WTC11 (cell line): ENCODE measurements around the gene GRIFIN. TPM values are rescaled to one million over a fixed set of nuclear protein-coding genes. Genes with fewer than 3 reads are reported as not detected.

Experiments used
- ATAC-seq: fragments of 200-7000 bp; cut with Tn5 transposase; 2 replicates; pipeline ENCODE4 v1.10.0; 2021; ENCODE audit warnings: mild to moderate bottlenecking, moderate library complexity
- CTCF ChIA-PET: fragments of 300-600 bp; sonication (Branson Sonifier 250); formaldehyde crosslinking; loops from one replicate; lab custom pipeline; 2021; ENCODE audit warnings: antibody characterized with exemption; lab: Charles Lee
- POLR2A ChIA-PET: fragments of 350-600 bp; sonication (Branson Sonifier 250); formaldehyde crosslinking; loops from one replicate; lab custom pipeline; 2021; ENCODE audit warnings: antibody characterized with exemption; lab: Charles Lee
- DNase-seq: peaks from one replicate; pipeline ENCODE4 v3.0.0; 2021; ENCODE audit warnings: low spot score
- H3K27ac Mint-ChIP-seq: 2 replicates; pipeline ENCODE4 v1.8.0; 2021; ENCODE audit warnings: mixed read lengths
- H3K27me3 Mint-ChIP-seq: 2 replicates; pipeline ENCODE4 v1.8.0; 2021; ENCODE audit warnings: low read depth, mild to moderate bottlenecking, moderate library complexity, mixed read lengths
- H3K36me3 Mint-ChIP-seq: 2 replicates; pipeline ENCODE4 v1.8.0; 2021; ENCODE audit warnings: mixed read lengths
- H3K4me1 Mint-ChIP-seq: 2 replicates; pipeline ENCODE4 v1.8.0; 2022; ENCODE audit warnings: mixed read lengths
- H3K4me3 Mint-ChIP-seq: 2 replicates; pipeline ENCODE4 v1.8.0; 2021; ENCODE audit warnings: mild to moderate bottlenecking, moderate library complexity, mixed read lengths
- H3K9me3 Mint-ChIP-seq: 2 replicates; pipeline ENCODE4 v1.8.0; 2021; ENCODE audit warnings: mixed read lengths
- CREB1 ChIP-seq: sonication (generic); formaldehyde crosslinking; IDR thresholded peaks from 2 replicates; pipeline ENCODE4 v1.8.0; 2023; ENCODE audit warnings: mild to moderate bottlenecking, missing genetic modification reagents
- CREM ChIP-seq: sonication (generic); formaldehyde crosslinking; IDR thresholded peaks from 2 replicates; pipeline ENCODE4 v1.8.1; 2022; ENCODE audit warnings: mild to moderate bottlenecking, missing genetic modification reagents, moderate library complexity
- EMX1 ChIP-seq: fragments of 250-450 bp; sonication (Bioruptor Pico); IDR thresholded peaks from 2 replicates; pipeline ENCODE4 v1.8.0; 2021; ENCODE audit warnings: mild to moderate bottlenecking
- ESRRA ChIP-seq: sonication (generic); formaldehyde crosslinking; IDR thresholded peaks from 2 replicates; pipeline ENCODE4 v1.8.1; 2022; ENCODE audit warnings: mild to moderate bottlenecking, missing genetic modification reagents, borderline replicate concordance
- FOXP1 ChIP-seq: sonication (generic); formaldehyde crosslinking; IDR thresholded peaks from 2 replicates; pipeline ENCODE4 v1.8.0; 2022; ENCODE audit warnings: missing genetic modification reagents, mild to moderate bottlenecking, moderate library complexity, borderline replicate concordance
- JUN ChIP-seq: sonication (generic); formaldehyde crosslinking; IDR thresholded peaks from 2 replicates; pipeline ENCODE4 v1.8.0; 2023; ENCODE audit warnings: mild to moderate bottlenecking, missing genetic modification reagents
- MYBL2 ChIP-seq: sonication (generic); formaldehyde crosslinking; IDR thresholded peaks from 2 replicates; pipeline ENCODE4 v1.8.1; 2023; ENCODE audit warnings: mild to moderate bottlenecking, moderate library complexity, missing genetic modification reagents
- NR3C1 ChIP-seq: sonication (generic); formaldehyde crosslinking; conservative IDR thresholded peaks from 2 replicates; pipeline ENCODE4 v1.8.1; 2023; ENCODE audit warnings: low read depth, mild to moderate bottlenecking, missing genetic modification reagents
- OVOL2 ChIP-seq: fragments of 250-450 bp; sonication (Bioruptor Pico); IDR thresholded peaks from 2 replicates; pipeline ENCODE4 v1.9.0; 2021; ENCODE audit warnings: mild to moderate bottlenecking, borderline replicate concordance
- PRRX2 ChIP-seq: fragments of 250-450 bp; sonication (Bioruptor Pico); IDR thresholded peaks from 2 replicates; pipeline ENCODE4 v1.8.0; 2021; ENCODE audit warnings: mild to moderate bottlenecking
- SMAD3 ChIP-seq: sonication (generic); formaldehyde crosslinking; IDR thresholded peaks from 2 replicates; pipeline ENCODE4 v1.8.0; 2022; ENCODE audit warnings: missing genetic modification reagents, mild to moderate bottlenecking, borderline replicate concordance
- ZBTB21 ChIP-seq: sonication (generic); formaldehyde crosslinking; IDR thresholded peaks from 2 replicates; pipeline ENCODE4 v1.8.1; 2023; ENCODE audit warnings: mild to moderate bottlenecking, missing genetic modification reagents, borderline replicate concordance
- ZNF317 ChIP-seq: sonication (generic); formaldehyde crosslinking; IDR thresholded peaks from 2 replicates; pipeline ENCODE4 v1.8.1; 2023; ENCODE audit warnings: low read depth, mild to moderate bottlenecking, moderate library complexity, missing genetic modification reagents, borderline replicate concordance
- ZNF396 ChIP-seq: fragments of 250-450 bp; sonication (Bioruptor Pico); IDR thresholded peaks from 2 replicates; pipeline ENCODE4 v1.8.0; 2021; ENCODE audit warnings: mild to moderate bottlenecking, moderate library complexity, borderline replicate concordance
- total RNA-seq: library from RNA; stranded (reverse); gene quantifications from 3 replicates; pipeline ENCODE4 v1.2.3, GENCODE V29; 2021
- TF ChIP-seq, protein P1 (sequence below): sonication (generic); formaldehyde crosslinking; IDR thresholded peaks from 2 replicates; pipeline ENCODE4 v1.8.1; 2023; ENCODE audit warnings: mild to moderate bottlenecking, missing genetic modification reagents
- TF ChIP-seq, protein P2 (sequence below): sonication (generic); formaldehyde crosslinking; IDR thresholded peaks from 2 replicates; pipeline ENCODE4 v1.8.0; 2023; ENCODE audit warnings: missing genetic modification reagents, mild to moderate bottlenecking, borderline replicate concordance
- TF ChIP-seq, protein P3 (sequence below): sonication (generic); formaldehyde crosslinking; IDR thresholded peaks from 2 replicates; pipeline ENCODE4 v1.8.1; 2022; ENCODE audit warnings: low read depth, missing genetic modification reagents, borderline replicate concordance
- TF ChIP-seq, protein P4 (sequence below): sonication (generic); formaldehyde crosslinking; IDR thresholded peaks from 2 replicates; pipeline ENCODE4 v1.8.1; 2022; ENCODE audit warnings: mild to moderate bottlenecking, moderate library complexity, missing genetic modification reagents
- TF ChIP-seq, protein P5 (sequence below): sonication (generic); formaldehyde crosslinking; IDR thresholded peaks from 2 replicates; pipeline ENCODE4 v1.8.1; 2023; ENCODE audit warnings: mild to moderate bottlenecking, missing genetic modification reagents, moderate library complexity
- TF ChIP-seq, protein P6 (sequence below): sonication (generic); formaldehyde crosslinking; IDR thresholded peaks from 2 replicates; pipeline ENCODE4 v1.8.1; 2022; ENCODE audit warnings: mild to moderate bottlenecking, missing genetic modification reagents, moderate library complexity, borderline replicate concordance
- TF ChIP-seq, protein P7 (sequence below): fragments of 250-450 bp; sonication (Bioruptor Pico); IDR thresholded peaks from 2 replicates; pipeline ENCODE4 v1.8.0; 2021; ENCODE audit warnings: mild to moderate bottlenecking

The GRIFIN gene
- total RNA-seq, 1 experiment from 2014 or later = not detected

DNA sequence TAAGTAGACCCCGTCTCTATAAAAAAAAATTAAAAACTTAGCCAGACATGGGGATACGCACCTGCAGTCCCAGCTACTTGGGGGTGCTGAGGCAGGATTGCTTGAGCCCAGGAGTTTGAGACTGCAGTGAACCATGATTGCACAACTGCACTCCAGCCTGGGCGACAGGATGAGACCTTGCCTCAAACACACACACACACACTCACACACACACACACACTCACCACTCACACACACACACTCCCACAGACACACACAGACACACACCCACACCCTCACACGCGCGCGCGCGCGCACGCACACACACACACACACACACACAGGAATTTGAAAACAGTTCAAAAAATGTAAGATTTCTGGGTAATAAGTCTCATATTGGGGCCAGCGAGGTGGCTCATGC lies 8.7 kb upstream of the GRIFIN start (continued):
- TF ChIP-seq JUN (no peak), OVOL2 (CRISPR knock-in tag) (no peak), CREM (CRISPR knock-in tag) (no peak), ZNF396 (CRISPR knock-in tag) (no peak)
- TF ChIP-seq, protein P1, sequence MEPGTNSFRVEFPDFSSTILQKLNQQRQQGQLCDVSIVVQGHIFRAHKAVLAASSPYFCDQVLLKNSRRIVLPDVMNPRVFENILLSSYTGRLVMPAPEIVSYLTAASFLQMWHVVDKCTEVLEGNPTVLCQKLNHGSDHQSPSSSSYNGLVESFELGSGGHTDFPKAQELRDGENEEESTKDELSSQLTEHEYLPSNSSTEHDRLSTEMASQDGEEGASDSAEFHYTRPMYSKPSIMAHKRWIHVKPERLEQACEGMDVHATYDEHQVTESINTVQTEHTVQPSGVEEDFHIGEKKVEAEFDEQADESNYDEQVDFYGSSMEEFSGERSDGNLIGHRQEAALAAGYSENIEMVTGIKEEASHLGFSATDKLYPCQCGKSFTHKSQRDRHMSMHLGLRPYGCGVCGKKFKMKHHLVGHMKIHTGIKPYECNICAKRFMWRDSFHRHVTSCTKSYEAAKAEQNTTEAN (CRISPR knock-in tag) = no peak

DNA sequence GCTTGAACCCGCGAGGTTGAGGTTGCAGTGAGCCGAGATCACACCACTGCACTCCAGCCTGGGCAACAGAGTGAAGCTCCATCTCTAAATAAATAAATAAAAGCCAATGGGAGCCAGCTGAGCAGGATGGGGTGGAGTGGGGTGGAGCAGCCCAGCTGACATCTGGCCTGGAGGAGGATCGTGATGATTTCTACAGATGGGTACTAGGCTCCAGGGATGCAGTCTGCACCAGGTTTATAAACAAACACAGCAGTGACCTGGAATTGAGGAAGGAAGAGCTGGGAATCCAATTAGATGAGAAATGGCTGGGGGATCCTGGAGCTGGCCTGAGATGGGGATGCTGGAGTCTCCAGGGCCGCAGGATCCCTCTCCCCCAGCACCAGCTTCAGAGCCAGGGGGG lies 7.3 kb upstream of the GRIFIN start:
- Mint-ChIP-seq H3K36me3 (no peaks in the 10 kb centered on the region), H3K27ac (no peak overlapping the region)
- no peak for ATAC-seq

DNA sequence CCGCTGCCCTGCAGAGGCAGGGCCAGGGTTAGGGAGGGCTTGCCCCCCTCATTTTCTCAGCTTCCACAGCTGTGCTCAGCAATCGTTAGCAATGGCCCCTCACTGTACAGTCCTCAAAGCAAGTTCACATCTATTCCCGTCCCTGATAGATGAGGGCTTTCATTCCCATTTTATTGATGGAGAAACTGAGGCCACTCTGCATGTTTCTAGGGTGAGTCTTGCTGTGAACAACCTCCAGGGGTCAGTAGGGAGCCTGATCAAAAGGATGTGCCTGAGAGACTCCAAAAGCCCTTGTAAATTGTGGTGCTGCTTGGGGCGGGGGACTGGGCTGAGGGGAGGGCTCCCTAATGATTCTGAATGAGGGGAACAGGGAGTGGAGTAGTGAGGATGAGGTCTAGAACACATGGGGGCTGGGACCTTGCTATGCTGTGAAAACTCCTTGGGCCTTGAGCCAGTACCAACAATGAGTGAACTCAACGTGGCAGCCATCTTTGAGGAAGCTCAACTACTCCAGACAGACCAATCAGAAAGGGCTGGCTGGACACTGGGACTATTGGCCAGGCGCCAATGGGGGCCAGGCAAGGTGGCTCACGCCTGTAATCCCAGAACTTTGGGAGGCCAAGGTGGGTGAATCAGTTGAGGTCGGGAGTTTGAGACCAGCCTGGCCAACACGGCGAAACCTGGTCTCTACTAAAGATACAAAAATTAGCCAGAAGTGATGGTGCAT lies 6.7 kb upstream of the GRIFIN start:
- CTCF ChIA-PET = interaction anchor here (1.0 to 2.8 kb wide), 4 partner anchors 14 to 73 kb away, joined by 3 to 19 read pairs (median 3); partner anchors contain the start of gene BRAT1
- Mint-ChIP-seq H3K9me3 (peaks cover 7% of the 10 kb centered on the region; the same call in 1 of the 2 replicates), H3K27me3 (no peaks in the 10 kb centered on the region), H3K27ac (no peak overlapping the region), H3K4me3 (no peak overlapping the region), H3K36me3 (no peaks in the 10 kb centered on the region), H3K4me1 (no peaks in the 10 kb centered on the region)
- DNase-seq = no peak
- POLR2A ChIA-PET = no interaction called here
- ATAC-seq = no peak
- TF ChIP-seq ZNF317 (CRISPR knock-in tag) (no peak), CREB1 (CRISPR knock-in tag) (no peak), NR3C1 (CRISPR knock-in tag) (no peak), PRRX2 (CRISPR knock-in tag) (no peak)
- TF ChIP-seq, protein P2, sequence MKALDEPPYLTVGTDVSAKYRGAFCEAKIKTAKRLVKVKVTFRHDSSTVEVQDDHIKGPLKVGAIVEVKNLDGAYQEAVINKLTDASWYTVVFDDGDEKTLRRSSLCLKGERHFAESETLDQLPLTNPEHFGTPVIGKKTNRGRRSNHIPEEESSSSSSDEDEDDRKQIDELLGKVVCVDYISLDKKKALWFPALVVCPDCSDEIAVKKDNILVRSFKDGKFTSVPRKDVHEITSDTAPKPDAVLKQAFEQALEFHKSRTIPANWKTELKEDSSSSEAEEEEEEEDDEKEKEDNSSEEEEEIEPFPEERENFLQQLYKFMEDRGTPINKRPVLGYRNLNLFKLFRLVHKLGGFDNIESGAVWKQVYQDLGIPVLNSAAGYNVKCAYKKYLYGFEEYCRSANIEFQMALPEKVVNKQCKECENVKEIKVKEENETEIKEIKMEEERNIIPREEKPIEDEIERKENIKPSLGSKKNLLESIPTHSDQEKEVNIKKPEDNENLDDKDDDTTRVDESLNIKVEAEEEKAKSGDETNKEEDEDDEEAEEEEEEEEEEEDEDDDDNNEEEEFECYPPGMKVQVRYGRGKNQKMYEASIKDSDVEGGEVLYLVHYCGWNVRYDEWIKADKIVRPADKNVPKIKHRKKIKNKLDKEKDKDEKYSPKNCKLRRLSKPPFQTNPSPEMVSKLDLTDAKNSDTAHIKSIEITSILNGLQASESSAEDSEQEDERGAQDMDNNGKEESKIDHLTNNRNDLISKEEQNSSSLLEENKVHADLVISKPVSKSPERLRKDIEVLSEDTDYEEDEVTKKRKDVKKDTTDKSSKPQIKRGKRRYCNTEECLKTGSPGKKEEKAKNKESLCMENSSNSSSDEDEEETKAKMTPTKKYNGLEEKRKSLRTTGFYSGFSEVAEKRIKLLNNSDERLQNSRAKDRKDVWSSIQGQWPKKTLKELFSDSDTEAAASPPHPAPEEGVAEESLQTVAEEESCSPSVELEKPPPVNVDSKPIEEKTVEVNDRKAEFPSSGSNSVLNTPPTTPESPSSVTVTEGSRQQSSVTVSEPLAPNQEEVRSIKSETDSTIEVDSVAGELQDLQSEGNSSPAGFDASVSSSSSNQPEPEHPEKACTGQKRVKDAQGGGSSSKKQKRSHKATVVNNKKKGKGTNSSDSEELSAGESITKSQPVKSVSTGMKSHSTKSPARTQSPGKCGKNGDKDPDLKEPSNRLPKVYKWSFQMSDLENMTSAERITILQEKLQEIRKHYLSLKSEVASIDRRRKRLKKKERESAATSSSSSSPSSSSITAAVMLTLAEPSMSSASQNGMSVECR (CRISPR knock-in tag) = no peak
- TF ChIP-seq, protein P3, sequence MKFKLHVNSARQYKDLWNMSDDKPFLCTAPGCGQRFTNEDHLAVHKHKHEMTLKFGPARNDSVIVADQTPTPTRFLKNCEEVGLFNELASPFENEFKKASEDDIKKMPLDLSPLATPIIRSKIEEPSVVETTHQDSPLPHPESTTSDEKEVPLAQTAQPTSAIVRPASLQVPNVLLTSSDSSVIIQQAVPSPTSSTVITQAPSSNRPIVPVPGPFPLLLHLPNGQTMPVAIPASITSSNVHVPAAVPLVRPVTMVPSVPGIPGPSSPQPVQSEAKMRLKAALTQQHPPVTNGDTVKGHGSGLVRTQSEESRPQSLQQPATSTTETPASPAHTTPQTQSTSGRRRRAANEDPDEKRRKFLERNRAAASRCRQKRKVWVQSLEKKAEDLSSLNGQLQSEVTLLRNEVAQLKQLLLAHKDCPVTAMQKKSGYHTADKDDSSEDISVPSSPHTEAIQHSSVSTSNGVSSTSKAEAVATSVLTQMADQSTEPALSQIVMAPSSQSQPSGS (CRISPR knock-in tag) = no peak

More for the DNA sequence above, 7.3 kb upstream of the GRIFIN start:
- DNase-seq = no peak
- Mint-ChIP-seq H3K4me1 (no peaks in the 10 kb centered on the region), H3K27me3 (no peaks in the 10 kb centered on the region), H3K4me3 (no peak overlapping the region), H3K9me3 (peaks cover 7% of the 10 kb centered on the region; the same call in 1 of the 2 replicates)
- CTCF ChIA-PET = interaction anchor here (0.9 to 2.8 kb wide), 5 partner anchors 15 to 72 kb away, joined by 3 to 19 read pairs (median 3); partner anchors contain the start of gene BRAT1
- POLR2A ChIA-PET = no interaction called here
- no peak for TF ChIP-seq MYBL2
- TF ChIP-seq, protein P4, sequence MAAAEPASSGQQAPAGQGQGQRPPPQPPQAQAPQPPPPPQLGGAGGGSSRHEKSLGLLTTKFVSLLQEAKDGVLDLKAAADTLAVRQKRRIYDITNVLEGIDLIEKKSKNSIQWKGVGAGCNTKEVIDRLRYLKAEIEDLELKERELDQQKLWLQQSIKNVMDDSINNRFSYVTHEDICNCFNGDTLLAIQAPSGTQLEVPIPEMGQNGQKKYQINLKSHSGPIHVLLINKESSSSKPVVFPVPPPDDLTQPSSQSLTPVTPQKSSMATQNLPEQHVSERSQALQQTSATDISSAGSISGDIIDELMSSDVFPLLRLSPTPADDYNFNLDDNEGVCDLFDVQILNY (CRISPR knock-in tag) = no peak
- no peak for TF ChIP-seq FOXP1 (CRISPR knock-in tag)
- TF ChIP-seq EMX1 (CRISPR knock-in tag) = no peak
- no peak for TF ChIP-seq ZBTB21 (CRISPR knock-in tag)
- TF ChIP-seq SMAD3 (CRISPR knock-in tag) = no peak
- TF ChIP-seq, protein P5, sequence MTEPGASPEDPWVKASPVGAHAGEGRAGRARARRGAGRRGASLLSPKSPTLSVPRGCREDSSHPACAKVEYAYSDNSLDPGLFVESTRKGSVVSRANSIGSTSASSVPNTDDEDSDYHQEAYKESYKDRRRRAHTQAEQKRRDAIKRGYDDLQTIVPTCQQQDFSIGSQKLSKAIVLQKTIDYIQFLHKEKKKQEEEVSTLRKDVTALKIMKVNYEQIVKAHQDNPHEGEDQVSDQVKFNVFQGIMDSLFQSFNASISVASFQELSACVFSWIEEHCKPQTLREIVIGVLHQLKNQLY = no peak
- no peak for TF ChIP-seq ESRRA
- TF ChIP-seq, protein P6, sequence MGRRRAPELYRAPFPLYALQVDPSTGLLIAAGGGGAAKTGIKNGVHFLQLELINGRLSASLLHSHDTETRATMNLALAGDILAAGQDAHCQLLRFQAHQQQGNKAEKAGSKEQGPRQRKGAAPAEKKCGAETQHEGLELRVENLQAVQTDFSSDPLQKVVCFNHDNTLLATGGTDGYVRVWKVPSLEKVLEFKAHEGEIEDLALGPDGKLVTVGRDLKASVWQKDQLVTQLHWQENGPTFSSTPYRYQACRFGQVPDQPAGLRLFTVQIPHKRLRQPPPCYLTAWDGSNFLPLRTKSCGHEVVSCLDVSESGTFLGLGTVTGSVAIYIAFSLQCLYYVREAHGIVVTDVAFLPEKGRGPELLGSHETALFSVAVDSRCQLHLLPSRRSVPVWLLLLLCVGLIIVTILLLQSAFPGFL = no peak
- TF ChIP-seq, protein P7, sequence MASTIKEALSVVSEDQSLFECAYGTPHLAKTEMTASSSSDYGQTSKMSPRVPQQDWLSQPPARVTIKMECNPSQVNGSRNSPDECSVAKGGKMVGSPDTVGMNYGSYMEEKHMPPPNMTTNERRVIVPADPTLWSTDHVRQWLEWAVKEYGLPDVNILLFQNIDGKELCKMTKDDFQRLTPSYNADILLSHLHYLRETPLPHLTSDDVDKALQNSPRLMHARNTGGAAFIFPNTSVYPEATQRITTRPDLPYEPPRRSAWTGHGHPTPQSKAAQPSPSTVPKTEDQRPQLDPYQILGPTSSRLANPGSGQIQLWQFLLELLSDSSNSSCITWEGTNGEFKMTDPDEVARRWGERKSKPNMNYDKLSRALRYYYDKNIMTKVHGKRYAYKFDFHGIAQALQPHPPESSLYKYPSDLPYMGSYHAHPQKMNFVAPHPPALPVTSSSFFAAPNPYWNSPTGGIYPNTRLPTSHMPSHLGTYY (CRISPR knock-in tag) = no peak
